ENCODE data around the gene SERPINA4. TPM values are rescaled to one million over a fixed set of nuclear protein-coding genes. Genes with fewer than 3 reads are reported as not detected.

Gene SERPINA4
- total and polyA plus RNA-seq, 2 of the 13 experiments (the other 11 are each of a cell fraction or from before 2014, with no cell fraction given), result 39.1 to 57.8 TPM

DNA sequence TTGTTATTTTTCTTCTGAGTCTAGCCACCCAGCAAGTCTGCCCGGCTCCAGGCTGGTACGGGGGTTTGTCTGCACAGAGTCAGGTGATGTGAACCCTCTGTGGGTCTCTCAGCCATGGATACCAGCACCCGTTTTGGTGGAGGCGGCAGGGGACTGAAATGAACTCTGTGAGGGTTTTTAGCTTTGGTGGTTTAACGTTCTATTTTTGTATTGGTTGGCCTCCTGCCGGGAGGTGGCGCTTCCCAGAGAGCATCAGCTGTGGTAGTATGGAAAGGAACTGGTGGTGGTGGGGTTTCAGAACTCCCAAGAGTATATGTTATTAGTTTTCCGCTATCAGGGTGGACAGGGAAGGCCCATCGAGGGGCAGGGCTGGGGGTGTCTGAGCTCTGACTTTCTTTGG lies 5.3 kb upstream of the SERPINA4 start (continued):
- TF ChIP-seq ZMYM2 (CRISPR knock-in tag; IDR thresholded peaks at IDR 0.05), result no peak
- TF ChIP-seq, protein P1, sequence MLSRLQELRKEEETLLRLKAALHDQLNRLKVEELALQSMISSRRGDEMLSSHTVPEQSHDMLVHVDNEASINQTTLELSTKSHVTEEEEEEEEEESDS (CRISPR knock-in tag; IDR thresholded peaks at IDR 0.05; ENCODE audit: borderline replicate concordance), result no peak
- no peak for TF ChIP-seq DBP (CRISPR knock-in tag; IDR thresholded peaks at IDR 0.05; ENCODE audit: not compliant biosample characterization)
- TF ChIP-seq, protein P2, sequence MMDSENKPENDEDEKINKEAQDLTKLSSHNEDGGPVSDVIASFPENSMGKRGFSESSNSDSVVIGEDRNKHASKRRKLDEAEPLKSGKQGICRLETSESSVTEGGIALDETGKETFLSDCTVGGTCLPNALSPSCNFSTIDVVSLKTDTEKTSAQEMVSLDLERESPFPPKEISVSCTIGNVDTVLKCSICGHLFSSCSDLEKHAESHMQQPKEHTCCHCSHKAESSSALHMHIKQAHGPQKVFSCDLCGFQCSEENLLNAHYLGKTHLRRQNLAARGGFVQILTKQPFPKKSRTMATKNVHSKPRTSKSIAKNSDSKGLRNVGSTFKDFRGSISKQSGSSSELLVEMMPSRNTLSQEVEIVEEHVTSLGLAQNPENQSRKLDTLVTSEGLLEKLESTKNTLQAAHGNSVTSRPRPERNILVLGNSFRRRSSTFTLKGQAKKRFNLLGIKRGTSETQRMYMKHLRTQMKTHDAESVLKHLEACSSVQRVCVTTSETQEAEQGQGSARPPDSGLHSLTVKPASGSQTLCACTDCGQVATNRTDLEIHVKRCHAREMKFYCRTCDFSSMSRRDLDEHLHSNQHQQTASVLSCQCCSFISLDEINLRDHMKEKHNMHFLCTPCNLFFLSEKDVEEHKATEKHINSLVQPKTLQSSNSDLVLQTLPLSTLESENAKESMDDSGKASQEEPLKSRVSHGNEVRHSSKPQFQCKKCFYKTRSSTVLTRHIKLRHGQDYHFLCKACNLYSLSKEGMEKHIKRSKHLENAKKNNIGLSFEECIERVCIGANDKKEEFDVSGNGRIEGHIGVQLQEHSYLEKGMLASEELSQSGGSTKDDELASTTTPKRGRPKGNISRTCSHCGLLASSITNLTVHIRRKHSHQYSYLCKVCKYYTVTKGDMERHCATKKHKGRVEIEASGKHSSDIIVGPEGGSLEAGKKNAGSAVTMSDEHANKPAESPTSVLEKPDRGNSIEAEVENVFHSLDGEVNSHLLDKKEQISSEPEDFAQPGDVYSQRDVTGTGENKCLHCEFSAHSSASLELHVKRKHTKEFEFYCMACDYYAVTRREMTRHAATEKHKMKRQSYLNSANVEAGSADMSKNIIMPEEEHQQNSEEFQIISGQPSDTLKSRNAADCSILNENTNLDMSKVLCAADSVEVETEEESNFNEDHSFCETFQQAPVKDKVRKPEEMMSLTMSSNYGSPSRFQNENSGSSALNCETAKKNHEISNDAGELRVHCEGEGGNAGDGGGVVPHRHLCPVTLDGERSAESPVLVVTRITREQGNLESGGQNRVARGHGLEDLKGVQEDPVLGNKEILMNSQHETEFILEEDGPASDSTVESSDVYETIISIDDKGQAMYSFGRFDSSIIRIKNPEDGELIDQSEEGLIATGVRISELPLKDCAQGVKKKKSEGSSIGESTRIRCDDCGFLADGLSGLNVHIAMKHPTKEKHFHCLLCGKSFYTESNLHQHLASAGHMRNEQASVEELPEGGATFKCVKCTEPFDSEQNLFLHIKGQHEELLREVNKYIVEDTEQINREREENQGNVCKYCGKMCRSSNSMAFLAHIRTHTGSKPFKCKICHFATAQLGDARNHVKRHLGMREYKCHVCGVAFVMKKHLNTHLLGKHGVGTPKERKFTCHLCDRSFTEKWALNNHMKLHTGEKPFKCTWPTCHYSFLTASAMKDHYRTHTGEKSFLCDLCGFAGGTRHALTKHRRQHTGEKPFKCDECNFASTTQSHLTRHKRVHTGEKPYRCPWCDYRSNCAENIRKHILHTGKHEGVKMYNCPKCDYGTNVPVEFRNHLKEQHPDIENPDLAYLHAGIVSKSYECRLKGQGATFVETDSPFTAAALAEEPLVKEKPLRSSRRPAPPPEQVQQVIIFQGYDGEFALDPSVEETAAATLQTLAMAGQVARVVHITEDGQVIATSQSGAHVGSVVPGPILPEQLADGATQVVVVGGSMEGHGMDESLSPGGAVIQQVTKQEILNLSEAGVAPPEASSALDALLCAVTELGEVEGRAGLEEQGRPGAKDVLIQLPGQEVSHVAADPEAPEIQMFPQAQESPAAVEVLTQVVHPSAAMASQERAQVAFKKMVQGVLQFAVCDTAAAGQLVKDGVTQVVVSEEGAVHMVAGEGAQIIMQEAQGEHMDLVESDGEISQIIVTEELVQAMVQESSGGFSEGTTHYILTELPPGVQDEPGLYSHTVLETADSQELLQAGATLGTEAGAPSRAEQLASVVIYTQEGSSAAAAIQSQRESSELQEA (CRISPR knock-in tag; IDR thresholded peaks at IDR 0.05; ENCODE audit: not compliant biosample characterization), result no peak
- TF ChIP-seq ZBTB34 (CRISPR knock-in tag; IDR thresholded peaks at IDR 0.05), result no peak
- TF ChIP-seq CHCHD3 (CRISPR knock-in tag; IDR thresholded peaks at IDR 0.05), result no peak
- TF ChIP-seq ZNF850 (CRISPR knock-in tag; conservative IDR thresholded peaks at IDR 0.05), result no peak

All from HepG2 (cell line).